DMS 273 (cell line): ENCODE measurements around the gene CBARP.

ENCODE experiments used
- DNase-seq: peaks from one replicate; lab custom pipeline; 2025; ENCODE audit not compliant: unreplicated experiment; lab: John Stamatoyannopoulos, UW

The CBARP gene

DNA sequence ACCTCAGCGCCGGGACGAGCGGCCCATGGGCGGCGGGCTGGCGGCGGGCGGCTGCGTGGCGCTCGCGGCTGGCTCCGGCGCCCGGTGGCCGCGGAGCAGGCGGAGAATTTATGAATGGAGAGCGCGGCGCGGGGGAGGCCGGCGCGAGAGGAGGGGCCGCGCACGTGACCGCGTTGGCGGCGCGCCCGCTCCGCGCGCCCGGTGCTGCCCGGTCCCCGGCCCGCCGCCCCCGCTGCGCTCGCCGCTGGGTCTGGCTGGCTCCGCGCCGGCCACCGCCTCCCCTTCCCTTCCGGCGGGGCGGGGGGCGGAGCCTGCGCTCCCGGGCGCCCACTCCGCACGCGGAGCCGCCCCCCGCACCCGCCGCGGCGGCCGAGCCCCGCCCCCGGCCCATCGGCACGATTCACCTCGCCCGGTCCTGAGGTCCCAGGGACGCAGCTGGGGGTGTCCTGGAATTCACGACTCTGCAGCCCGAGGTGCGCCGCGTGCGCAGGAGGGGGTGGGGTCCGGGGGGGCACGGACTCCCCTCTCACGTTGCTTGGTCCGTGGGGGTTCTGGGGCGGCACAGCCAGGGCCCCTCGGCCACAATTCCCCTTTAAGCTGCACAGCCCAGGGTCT lies at the start of gene CBARP:
Gene CBARP (minus strand): TSS at position 252 of the 615 bp plus-strand sequence. CDS start 1,905 bp downstream, outside the sequence.
- DNase-seq, result peak; percentile 71

DNA sequence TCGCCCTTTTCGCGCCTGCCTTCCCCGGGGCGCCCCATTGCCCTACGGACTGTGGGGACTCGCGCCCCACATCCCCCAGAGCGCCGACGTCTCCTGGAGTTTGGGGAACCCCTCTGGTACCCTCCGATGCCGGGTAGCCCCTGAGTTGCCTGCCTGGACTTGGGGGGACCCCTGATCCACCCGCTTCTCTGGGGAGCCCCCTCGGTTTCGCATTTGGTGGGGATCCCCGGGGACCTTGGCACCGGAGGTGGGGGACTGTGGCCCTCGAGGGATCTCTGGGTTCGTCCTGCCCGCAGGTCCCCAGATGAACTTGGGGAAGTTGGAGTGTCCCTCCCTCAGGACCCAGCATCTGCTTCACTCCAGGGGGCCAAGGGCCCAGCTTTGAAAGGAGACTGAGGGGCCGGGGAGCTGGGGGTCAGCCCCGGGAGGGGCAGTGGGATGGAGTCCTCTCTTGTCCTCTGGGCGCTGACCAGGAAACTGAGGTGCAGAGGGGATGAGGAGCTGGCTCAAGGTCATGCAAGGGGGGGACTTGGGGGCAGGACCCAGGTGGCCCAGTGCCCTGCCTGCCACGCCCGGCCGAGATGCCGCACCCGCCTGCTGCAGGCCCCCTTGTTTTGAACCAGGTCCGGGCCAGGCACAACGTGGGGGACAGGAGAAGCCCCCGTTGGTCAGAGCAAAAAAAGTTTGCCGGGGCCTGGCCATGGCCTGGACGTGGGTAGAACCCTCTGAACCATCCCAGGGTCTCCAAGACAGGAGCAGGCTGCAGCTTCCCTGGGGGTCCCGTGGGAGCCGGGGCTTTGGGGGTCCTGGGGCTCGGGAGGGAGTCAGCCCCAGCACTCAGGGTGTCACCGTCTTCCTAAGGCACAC lies 48.9 kb upstream of the CBARP start:
- DNase-seq, result no peak

- DNase-seq, result peak; percentile 61
Observed at GRCh38 chr19:1285737-1286360, 48.0 kb upstream of the CBARP start, which contains the start of gene EFNA2. EFNA2 (plus strand) TSS chr19:1285873; CDS start chr19:1286169, 296 bp downstream.

- peak; percentile 56 for DNase-seq
Observed at GRCh38 chr19:1284979-1285736, 47.4 kb upstream of the CBARP start.

DNA sequence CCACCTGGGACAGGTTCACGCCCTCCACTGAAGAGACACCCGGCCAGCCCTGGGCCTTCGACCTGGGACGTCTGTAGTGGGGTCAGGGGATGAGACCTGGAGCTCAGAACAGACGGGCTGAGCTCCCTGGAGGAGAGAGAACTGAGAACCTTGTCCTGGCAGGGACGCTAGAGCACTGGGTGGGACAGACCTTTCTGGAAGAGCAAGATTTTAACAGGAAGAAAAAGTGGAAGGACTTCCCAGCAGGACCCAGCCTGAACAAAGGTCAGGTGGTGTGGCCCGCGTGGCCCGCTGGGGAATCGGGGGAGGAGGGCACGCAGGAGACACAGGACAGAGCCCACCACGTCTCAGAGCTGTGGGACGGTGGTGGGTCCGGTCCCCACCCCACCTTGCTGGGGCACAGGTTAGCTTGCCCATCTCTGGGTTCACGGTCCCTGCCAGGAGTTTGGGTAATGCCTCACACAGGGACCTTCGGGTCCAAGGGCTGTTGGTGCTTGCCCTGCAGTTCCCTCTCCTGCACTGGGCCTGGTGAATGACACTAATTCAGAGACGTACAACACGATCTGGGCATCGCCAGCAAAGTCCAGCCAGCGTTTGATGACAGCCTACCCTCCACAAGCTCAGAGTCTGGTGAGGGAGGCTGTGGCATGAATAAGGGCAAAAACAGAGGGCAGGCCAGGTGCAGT lies 46.6 kb upstream of the CBARP start:
- no peak for DNase-seq

DNA sequence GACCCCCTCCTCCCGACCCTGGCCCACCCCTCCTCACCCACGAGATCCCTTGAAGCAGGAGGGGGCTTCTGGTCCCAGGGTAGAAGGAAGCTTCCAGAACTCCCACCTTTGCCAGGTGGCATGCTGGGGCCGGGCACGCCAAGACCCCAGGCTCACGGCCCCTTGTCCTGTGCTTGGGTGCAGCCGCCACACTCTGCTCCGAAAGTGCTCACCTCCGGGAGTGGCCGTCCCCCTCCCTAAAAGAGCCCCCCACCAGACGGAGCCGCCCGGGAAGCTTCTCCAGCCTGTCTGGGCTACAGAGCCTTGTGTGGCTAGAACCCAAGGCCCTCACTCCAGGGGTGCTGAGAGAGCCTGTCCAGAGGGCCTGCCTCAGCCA lies 46.1 kb upstream of the CBARP start:
- DNase-seq, result no peak

DNA sequence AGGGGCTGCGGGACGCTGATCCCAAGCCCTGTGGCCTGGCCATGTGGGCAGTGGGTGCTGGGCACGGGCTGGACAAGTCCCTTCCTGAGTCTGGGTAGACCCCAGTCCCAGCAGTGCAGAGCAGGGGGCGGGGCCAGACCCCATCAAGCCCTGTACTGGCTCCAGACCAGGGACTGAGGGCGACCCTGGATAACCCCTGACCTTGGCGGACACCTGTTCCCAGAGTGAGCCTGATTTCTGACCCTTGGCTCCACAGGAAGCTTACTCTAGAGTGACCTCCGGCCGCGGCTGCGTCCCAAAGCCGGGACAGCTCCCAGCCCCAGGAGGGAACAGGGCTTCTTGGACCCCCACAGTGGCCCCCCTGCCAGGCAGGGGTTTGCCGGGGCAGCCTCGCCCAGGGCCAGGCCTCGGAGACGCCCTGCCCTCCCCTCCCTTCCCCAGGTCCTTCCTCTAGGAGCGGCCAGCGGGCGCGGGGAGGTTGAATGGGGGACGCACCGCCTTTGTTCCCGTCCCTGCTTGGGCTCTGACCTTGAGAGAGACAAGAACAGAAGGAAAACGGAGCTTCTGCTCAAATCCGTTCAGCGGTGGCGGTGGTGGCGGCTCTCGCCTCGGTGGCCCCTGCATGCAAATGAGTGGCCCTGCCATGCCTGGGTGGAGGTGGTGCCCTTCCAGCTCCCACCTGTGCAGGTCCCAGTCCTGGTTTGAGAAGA lies 45.6 kb upstream of the CBARP start:
- DNase-seq, result no peak

GRCh38 chr19:1282588-1283206 lies 44.9 kb upstream of the CBARP start:
- DNase-seq, result peak; percentile 61

DNA sequence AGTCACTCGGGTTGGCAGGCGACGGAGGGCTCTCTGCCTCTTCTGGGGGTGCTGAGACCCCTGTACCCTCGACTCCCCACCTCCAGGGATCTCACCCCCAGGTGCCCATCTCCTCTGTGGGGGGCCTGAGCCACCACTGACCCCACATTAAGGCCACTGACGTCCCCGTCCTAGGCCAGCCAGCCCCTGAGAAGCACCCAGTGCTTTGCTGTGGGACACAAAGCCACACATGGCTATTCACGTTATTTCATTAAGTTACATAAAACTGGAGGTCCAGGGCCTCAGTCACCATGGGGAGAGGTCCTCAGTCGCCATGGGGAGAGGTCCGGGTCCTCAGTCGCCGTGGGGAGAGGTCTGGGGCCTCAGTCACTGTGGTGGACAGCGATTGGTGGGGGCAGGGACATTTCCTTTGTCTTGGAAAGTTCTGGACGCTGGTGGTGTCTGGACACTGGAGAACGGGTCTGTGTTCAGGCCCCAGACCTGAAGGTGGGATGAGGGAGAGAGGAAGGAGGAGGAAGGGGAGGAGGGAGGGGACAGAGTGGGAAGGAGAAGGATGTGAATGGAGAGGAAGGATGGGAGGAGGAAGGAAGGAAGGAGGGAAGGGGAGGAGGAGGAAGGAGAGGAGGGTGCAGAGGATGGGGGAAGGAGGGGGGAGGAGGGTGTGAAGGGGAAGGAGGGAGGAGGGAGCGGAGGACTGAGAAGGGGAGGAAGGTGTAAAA lies 43.9 kb upstream of the CBARP start:
- DNase-seq, result no peak

DNA sequence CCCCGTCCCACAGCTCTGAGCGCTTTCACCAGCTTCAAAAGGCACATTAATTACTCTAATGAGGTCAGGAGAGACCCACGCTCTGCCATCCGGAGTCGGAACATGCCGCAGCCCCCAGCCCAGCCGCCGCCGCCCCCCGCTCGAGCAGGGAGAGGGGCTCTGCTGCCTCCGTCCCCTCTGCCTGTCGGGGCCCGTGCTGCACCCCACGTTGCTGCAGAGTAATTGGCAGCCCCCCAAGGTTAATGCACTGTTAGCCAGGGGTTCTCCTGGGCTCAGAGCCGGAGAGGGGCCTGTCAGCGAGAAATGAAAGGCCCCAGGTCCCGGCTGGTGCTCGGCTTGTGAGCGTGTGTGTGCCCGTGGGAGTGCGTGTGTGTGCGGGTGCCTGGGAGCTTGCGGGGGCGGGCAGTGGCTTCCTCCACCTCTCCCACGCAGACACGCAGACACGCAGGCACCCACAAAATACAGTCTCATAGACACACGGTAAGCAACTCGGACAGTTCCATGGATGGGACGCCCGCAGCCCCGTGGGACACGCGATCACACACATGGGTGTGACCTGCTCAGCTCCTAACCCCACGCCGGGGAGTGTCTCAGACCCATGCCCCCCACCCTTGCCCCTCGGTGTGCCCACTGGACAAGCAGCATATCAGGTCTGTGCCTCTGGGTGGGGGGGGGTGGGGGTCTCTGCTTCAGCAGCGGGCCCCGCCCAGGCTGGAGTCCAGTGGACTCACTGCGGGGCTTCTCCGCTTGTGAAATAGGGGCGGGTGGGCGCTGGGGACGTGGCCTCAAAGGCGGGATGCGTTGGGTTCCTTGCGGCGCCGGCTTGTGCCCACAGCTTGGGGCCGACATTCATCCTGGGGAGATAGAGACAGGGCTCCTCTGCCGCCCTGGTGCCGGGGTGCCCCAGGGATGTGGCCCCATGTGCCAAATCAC lies 43.1 kb upstream of the CBARP start:
- no peak for DNase-seq

DNA sequence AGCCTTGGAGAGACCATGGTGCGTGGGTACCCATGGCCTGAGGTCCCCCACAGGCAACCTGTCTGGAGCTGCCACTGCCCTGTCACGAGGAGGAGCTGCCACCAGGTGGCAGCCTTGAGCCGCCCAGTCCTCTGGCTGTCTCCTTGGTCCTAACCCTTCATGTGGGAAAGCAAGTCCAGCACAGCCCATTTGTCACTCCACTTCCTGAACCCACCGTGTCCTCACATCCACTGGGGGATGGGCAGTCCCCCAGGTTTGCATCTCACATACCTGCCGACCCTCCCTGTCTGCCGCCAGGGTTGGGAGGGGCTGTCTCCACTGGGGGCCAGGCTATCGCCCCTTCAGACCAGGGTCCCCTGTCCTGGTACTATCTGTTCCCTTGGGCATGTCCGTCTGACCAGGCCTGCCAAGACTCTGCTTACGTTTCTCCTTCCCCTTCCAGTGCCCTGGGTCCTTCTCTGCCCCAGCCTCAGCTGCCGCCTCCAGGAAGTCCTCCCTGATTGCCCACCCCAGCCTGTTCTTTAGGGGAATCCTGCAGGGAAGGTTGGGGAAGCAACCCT lies 42.1 kb upstream of the CBARP start:
- peak; percentile 93 for DNase-seq

GRCh38 chr19:1278713-1279660 lies 41.2 kb upstream of the CBARP start:
- no peak for DNase-seq

DNA sequence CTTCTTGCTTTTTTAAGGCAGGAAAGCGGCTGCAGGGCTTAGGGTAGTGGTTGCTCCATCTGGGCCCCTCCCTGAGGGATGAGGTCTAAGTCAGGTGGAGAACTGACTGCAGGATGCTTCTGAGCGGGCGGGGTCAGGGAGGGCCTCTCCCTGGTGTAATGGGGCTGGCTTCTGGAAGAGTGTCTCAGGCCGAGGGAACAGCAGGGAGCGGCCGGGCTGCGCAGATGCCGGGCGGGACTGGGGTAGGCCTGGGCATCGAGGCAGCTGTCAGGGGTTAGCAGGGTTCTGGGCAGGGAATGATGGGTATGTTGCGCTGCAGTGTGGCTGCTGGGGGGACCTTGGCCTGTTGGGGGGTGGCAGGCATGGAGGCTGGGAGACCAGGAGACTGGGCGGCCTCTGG lies 40.3 kb upstream of the CBARP start:
- no peak for DNase-seq

DNA sequence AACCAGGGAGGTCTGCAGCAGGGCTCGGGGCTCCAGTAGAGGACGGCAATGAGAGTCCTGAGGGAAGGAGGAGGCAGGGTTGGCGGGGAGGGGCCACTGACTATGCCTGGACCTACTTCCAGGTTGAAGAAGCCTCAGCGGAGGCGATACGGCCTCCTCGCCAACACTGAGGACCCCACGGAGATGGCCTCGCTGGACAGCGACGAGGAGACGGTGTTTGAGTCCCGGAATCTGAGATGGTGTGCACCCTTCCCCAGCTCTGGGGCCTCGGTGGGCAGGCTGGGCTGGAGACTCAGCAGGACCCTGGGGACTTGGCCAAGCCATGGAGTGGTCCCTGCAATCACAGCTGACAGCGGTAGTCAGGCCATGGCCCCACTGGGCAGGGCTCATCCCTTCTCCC lies 39.3 kb upstream of the CBARP start:
- DNase-seq, result no peak

GRCh38 chr19:1276628-1277022 lies 38.8 kb upstream of the CBARP start:
- no peak for DNase-seq

- no peak for DNase-seq
Observed at GRCh38 chr19:1275976-1276627, 38.3 kb upstream of the CBARP start.
